Omental fat pad (tissue), 4 donors: ENCODE measurements around the gene TSPAN7. TPM values are rescaled to one million over a fixed set of nuclear protein-coding genes. Genes with fewer than 3 reads are reported as not detected.

Experiments
- ATAC-seq: fragments of 150-250 bp; one replicate; pipeline ENCODE4 v1.9.1; 2016; ENCODE audit warnings: mild to moderate bottlenecking, moderate library complexity; ENCODE audit not compliant: low FRiP score
- DNase-seq: peaks from one replicate; pipeline ENCODE4 v3.0.0-alpha.2; 2019; ENCODE audit warnings: low spot score
- total RNA-seq, 4 donors: library from RNA; depleted of rRNA; stranded (reverse); fragments of >200 nt; gene quantifications; one replicate each; pipeline ENCODE4 v1.1.0, GENCODE V29; 2016
- TF ChIP-seq, protein P1 (sequence below), 3 donors: fragments of 450-650 bp; IDR thresholded peaks; one replicate each; pipeline ENCODE4 v1.5.1; 2016 to 2017; ENCODE audit warnings: antibody characterized with exemption in 3 of 3, mild to moderate bottlenecking in 3 of 3, moderate library complexity in 2 of 3

Gene TSPAN7
- total RNA-seq, 4 donors from 2014 or later, result 18.7 to 61.2 (median 40.8) TPM

DNA sequence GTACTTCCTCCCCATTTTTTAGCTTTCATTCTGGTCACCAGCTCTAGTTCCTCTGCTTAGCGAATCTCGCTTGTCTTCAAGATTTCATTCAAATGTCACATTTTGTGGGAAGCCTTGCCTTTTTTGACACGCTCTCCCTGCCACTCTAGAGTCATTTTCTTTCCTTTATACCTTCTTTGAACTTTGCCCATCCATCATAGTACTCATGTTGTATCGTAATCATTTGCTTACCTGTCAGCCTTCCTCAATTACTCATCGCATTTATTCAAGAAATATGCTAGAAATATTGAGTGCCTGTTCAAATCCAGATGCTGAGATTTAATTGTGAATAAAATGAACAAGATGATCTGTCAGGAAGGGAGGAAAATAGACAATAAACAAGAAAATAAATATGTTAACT lies 21.8 kb downstream of the TSPAN7 start:
- DNase-seq, result no peak
- TF ChIP-seq, protein P1, sequence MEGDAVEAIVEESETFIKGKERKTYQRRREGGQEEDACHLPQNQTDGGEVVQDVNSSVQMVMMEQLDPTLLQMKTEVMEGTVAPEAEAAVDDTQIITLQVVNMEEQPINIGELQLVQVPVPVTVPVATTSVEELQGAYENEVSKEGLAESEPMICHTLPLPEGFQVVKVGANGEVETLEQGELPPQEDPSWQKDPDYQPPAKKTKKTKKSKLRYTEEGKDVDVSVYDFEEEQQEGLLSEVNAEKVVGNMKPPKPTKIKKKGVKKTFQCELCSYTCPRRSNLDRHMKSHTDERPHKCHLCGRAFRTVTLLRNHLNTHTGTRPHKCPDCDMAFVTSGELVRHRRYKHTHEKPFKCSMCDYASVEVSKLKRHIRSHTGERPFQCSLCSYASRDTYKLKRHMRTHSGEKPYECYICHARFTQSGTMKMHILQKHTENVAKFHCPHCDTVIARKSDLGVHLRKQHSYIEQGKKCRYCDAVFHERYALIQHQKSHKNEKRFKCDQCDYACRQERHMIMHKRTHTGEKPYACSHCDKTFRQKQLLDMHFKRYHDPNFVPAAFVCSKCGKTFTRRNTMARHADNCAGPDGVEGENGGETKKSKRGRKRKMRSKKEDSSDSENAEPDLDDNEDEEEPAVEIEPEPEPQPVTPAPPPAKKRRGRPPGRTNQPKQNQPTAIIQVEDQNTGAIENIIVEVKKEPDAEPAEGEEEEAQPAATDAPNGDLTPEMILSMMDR (IDR thresholded peaks at IDR 0.05), result no peak
- no peak for ATAC-seq

DNA sequence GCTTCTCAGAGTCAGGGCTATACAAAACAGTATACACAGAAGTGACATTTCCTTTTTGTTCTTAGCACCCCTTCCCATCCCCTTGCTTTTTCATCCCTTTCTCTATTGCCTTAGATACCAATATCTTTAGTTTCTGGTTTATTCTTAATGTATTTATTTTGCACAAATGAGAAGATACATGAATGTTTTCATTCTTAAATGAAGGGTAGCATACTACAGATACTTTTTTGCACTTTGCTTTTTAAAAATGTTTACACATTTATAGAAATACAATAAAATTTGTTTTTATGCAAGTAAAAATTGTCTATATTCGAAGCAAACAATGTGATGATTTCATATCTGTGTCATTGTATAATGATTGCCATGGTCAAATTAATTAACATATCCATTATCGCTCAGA lies 33.1 kb downstream of the TSPAN7 start:
- TF ChIP-seq, protein P1 (IDR thresholded peaks at IDR 0.05), result no peak
- ATAC-seq (no peak), DNase-seq (no peak)

DNA sequence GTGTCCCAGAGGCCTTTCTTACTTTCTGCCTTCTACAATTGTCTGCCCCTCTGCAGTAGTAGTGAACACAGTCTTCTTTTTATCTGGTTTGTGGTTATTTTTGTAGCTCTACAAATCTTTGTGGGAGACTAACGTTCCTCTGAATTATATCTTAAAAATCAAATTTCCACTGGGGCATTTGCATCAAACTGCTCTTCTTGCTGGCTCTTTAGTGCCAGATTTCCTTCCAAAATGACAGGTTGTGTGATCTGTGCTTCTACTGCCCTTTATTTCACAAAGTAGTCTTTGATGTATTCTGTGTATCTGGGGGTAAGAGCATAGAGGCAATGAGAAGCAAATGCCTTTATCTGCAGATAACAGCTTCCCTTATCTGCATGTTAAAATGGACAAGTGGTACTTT lies 34.5 kb downstream of the TSPAN7 start:
- TF ChIP-seq, protein P1 (IDR thresholded peaks at IDR 0.05), result no peak
- DNase-seq, result no peak
- ATAC-seq, result no peak

DNA sequence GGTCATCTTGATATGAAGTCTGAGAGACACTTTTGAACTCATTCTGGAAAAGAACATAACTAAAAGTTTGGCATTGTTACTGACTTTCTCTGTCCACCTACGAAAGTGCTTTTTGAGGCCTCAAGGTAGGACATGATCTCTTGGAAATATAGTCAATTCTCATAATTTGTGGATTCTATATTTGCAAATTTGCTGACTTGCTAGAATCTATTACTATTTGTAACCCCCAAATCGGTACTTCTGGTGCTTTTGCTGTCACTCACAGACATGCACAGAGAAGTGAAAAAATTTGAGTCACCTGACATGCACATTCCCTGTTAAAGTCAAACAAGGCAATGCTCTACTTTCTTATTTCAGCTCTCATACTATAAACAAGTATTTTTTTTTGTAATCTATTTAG lies 35.6 kb downstream of the TSPAN7 start:
- DNase-seq (no peak), ATAC-seq (no peak)
- TF ChIP-seq, protein P1 (IDR thresholded peaks at IDR 0.05), result no peak

DNA sequence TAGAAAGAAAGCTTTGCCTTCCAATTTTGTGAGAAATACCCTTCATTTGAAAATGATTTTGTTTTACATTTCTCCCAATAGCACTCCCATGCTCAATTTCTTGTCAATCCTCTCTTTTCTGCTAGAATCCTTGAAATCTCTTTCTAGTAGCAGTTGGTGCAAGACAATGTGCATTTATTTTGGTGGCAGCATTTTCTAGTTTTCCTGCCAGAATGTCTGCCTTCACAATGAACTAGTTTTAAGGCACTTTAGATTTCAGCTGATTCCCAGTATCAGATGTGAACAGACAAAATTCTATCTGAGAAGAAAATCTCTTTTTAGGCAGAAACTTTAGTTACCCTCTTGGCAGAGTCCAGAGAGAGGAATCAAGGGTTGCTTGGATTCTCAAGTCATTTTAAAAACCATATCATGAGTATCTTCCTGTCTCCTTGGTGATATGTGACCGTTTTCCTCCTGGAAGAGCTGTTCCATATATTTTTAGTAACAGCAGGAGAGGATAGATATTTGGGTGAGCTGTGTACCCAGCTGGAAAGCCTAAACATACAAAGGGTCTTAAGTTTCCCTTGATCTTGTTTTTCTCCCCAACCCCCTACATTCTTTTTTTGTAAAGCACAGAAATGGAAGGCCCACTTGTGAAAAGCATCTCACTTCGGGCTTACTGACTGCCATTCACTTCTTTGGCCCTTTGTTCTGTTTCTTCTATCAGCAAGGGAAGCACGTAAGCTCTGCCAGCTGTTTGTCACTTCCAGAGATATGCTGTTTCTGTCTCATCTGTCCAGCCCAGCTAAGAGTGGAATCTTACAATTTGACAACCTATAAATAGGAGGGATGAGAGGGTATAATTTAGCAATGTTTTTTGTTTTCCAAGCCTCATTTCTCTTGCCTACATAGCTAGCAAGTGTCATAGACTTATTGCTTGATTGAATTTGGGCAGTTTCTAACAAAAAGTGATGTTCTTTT lies 38.7 kb downstream of the TSPAN7 start:
- DNase-seq (no peak), ATAC-seq (no peak)
- TF ChIP-seq, protein P1 (IDR thresholded peaks at IDR 0.05), result no peak

DNA sequence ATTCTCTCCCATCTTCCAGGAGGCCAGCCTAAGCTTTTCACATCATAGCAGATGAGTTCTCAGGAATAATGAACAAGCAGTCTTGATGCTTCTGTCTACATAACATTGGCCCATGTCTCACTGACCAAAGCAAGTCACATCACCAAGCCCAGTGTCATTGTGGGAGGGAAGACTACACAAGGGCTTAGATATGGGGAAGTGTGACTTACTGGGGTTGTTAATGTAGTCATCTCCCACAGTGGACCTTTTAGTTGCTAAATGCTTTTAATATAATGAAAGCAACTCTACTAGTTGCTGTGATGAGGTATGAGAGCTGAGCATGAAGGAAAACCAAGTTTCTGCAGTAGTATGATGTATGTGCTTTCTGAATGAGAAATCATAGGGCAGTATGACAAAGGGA lies 40.5 kb downstream of the TSPAN7 start:
- DNase-seq (no peak), ATAC-seq (no peak)
- TF ChIP-seq, protein P1 (IDR thresholded peaks at IDR 0.05), result no peak

DNA sequence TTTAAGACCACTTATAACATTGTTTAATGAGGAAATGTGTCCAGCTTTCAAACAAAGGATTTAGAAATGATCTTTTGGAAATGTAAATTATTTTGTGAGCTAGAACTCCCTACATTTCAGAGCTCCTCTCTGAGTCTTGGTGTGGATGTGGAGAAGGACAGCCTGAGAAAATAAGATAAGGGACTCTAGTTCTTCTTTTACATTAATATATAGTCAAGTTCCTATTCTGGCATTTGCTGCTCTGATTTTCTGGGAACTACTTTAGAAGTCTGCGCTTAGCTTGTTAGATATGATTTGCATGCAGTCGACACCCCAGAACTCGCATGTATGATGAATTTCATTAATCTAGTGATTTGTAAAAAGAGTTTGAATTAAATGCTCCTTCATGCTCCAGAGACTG lies 45.5 kb downstream of the TSPAN7 start:
- ATAC-seq, result no peak
- DNase-seq, result no peak
- TF ChIP-seq, protein P1 (IDR thresholded peaks at IDR 0.05), result no peak
